ENCODE measurements around the gene UQCRC1. TPM values are rescaled to one million over a fixed set of nuclear protein-coding genes. Genes with fewer than 3 reads are reported as not detected.

Gene UQCRC1
- total and polyA plus RNA-seq, 2 of the 8 experiments (the other 6 are each of a cell fraction or from before 2014, with no cell fraction given): 310 to 720 TPM

DNA sequence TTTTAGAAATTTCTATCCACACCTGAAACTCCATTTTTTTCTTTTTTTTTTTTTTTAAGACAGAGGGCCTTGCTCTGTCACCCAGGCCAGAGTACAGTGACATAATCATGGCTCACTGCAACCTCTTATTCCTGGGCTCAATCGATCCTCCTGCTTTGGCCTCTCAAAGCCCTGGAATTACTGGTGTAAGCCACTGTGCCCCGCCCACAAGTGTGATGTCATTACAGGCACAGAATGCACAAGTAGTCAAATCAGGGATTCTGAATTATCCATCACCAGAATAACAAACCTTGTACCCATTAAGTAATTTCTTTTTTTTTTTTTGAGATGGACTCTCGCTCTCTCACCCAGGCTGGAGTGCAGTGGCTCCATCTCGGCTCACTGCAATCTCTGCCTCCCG lies 1.9 kb downstream of the UQCRC1 start:
- H4K91ac ChIP-seq (replicated peaks; ENCODE audit: insufficient read length, low read length): no peak overlapping the region
- no peak for FAIRE-seq
- CTCF ChIA-PET (ENCODE audit: partially characterized antibody): interaction anchor here (0.8 to 1.0 kb wide), 2 partner anchors 28 to 48 kb away, joined by 3 read pairs; partner anchors contain the start of gene SLC26A6

More for the DNA sequence above, 1.9 kb downstream of the UQCRC1 start:
- H2AFZ ChIP-seq (ENCODE audit: low read length): no peak overlapping the region
- no peak overlapping the region for H3K14ac ChIP-seq (ENCODE audit: insufficient read length)
- no peak overlapping the region for H2BK5ac ChIP-seq (ENCODE audit: low read depth, low read length)
- H2BK20ac ChIP-seq (ENCODE audit: low read length): no peak overlapping the region
- H3K9me3 ChIP-seq (ENCODE audit: insufficient read depth in 2 of 2, low read depth in 1 of 2, low read length in 1 of 2): no peaks in the 10 kb centered on the region
- H2AK5ac ChIP-seq (ENCODE audit: low read depth, low read length): no peak overlapping the region
- peaks cover 4 to 20% of the 10 kb centered on the region in 2 experiments for H4K20me1 ChIP-seq (replicated peaks in 1 of 2; ENCODE audit: control insufficient read depth in 1 of 2, insufficient read depth in 2 of 2, low read length in 2 of 2)
- TF ChIP-seq SRF (IDR thresholded peaks at IDR 0.05; ENCODE audit: low read depth, low read length): no peak
- TF ChIP-seq SIN3A (conservative IDR thresholded peaks at IDR 0.05 in 1 of 2, IDR thresholded peaks at IDR 0.05 in 1 of 2; ENCODE audit: low read depth in 1 of 2, low read length in 2 of 2): no peak
- TF ChIP-seq CBX5 (IDR thresholded peaks at IDR 0.05; ENCODE audit: low read depth, low read length): no peak
- no peak for TF ChIP-seq EP300 (IDR thresholded peaks at IDR 0.05; ENCODE audit: borderline replicate concordance in 1 of 2, low read depth in 2 of 2, low read length in 2 of 2)
- TF ChIP-seq TAF7 (optimal IDR thresholded peaks at IDR 0.05; ENCODE audit: borderline replicate concordance, low read depth, low read length): no peak
- TF ChIP-seq GABPA (IDR thresholded peaks at IDR 0.05; ENCODE audit: borderline replicate concordance, insufficient read depth, low read length): no peak
- TF ChIP-seq POLR2AphosphoS5 (IDR thresholded peaks at IDR 0.05; ENCODE audit: low read depth, low read length): no peak
- TF ChIP-seq SIX5 (IDR thresholded peaks at IDR 0.05; ENCODE audit: low read depth, low read length): no peak
- TF ChIP-seq CHD1 (IDR thresholded peaks at IDR 0.05; ENCODE audit: low read depth, low read length): no peak
- TF ChIP-seq CREB1 (IDR thresholded peaks at IDR 0.05): no peak
- no peak for TF ChIP-seq JUND (IDR thresholded peaks at IDR 0.05; ENCODE audit: low read length)
- TF ChIP-seq ASH2L (IDR thresholded peaks at IDR 0.05; ENCODE audit: low read length): no peak
- no peak for TF ChIP-seq KDM4A (IDR thresholded peaks at IDR 0.05; ENCODE audit: low read depth, low read length, severe bottlenecking)
- no peak for TF ChIP-seq EZH2 (IDR thresholded peaks at IDR 0.05; ENCODE audit: low read depth, low read length, severe bottlenecking)
- no peaks in the 10 kb centered on the region for H3K27me3 ChIP-seq (replicated peaks in 1 of 4; ENCODE audit: control insufficient read depth in 3 of 4, extremely low read depth in 1 of 4, insufficient read depth in 3 of 4, low read length in 3 of 4)
- H4K5ac ChIP-seq (ENCODE audit: insufficient read length, low read depth, low read length): no peak overlapping the region
- no peak overlapping the region for H3K27ac ChIP-seq (ENCODE audit: low read depth, low read length)
- 96% methylated on average over 5 of the region's 5 CpGs; no CpG with 5 or more reads in 1 of the 2 experiments for WGBS, 2 experiments (ENCODE audit: extremely low coverage in 1 of 2, insufficient coverage in 1 of 2, insufficient read length in 1 of 2, insufficient replicate concordance in 2 of 2, low coverage in 1 of 2, low lambda C conversion rate in 2 of 2, missing lambda C conversion rate in 1 of 2)
- H3K79me2 ChIP-seq (ENCODE audit: control insufficient read depth in 1 of 2, insufficient read depth in 2 of 2, low read length in 2 of 2): peaks cover 6 to 17% of the 10 kb centered on the region in 2 experiments
- H3K4me2 ChIP-seq (ENCODE audit: insufficient read depth in 1 of 2, low read depth in 2 of 2, low read length in 2 of 2): no peak overlapping the region
- H3K23ac ChIP-seq (ENCODE audit: insufficient read length): no peak overlapping the region
- DNase-seq (ENCODE audit: low read depth in 1 of 2, low spot score in 2 of 2): no peak
- H3K36me3 ChIP-seq (ENCODE audit: control insufficient read depth in 2 of 4, insufficient read depth in 4 of 4, low read length in 3 of 4): peaks cover 25 to 44% (median 37%) of the 10 kb centered on the region in 4 experiments
- H2BK12ac ChIP-seq (ENCODE audit: low read depth, low read length): no peak overlapping the region
- H3K4me3 ChIP-seq (ENCODE audit: extremely low read depth in 1 of 4, insufficient read depth in 2 of 4, low read depth in 3 of 4, low read length in 4 of 4): no peak overlapping the region
- H2BK15ac ChIP-seq (ENCODE audit: low read length): no peak overlapping the region
- H3K18ac ChIP-seq (ENCODE audit: extremely low read depth, low read length): no peak overlapping the region
- no peak overlapping the region for H3K56ac ChIP-seq (replicated peaks; ENCODE audit: insufficient read length, low read depth, low read length)
- no peak overlapping the region for H3K4ac ChIP-seq (replicated peaks; ENCODE audit: insufficient read length, low read depth, low read length)
- POLR2A ChIA-PET (ENCODE audit: partially characterized antibody): interaction anchor here (0.8 to 1.5 kb wide), 4 partner anchors 10 to 43 kb away, joined by 3 to 8 read pairs (median 7); partner anchors contain the start of gene SLC26A6
- H3K9ac ChIP-seq (replicated peaks in 1 of 4; ENCODE audit: extremely low read depth in 1 of 4, low read depth in 3 of 4, low read length in 3 of 4): no peak overlapping the region
- no peak overlapping the region for H2BK120ac ChIP-seq (replicated peaks; ENCODE audit: low read depth, low read length)
- no peak overlapping the region for H4K8ac ChIP-seq (ENCODE audit: extremely low read depth, insufficient read depth, low read length)
- H3K79me1 ChIP-seq (ENCODE audit: low read depth, low read length): peaks cover 2% of the 10 kb centered on the region; the same call in 1 of the 2 replicates
- H3K23me2 ChIP-seq (ENCODE audit: low read depth, low read length): peaks cover 4% of the 10 kb centered on the region; the same call in 1 of the 2 replicates
- H3K4me1 ChIP-seq (replicated peaks in 1 of 4; ENCODE audit: control insufficient read depth in 3 of 4, insufficient read depth in 4 of 4, low read length in 3 of 4): peaks cover 0 to 2% (median under 1%) of the 10 kb centered on the region in 4 experiments; a peak in 2 of 7 replicates

Data from H1 (cell line).